WTC11 (cell line): ENCODE measurements around the gene PDE1C. TPM values are rescaled to one million over a fixed set of nuclear protein-coding genes. Genes with fewer than 3 reads are reported as not detected.

ENCODE experiments used
- ATAC-seq: fragments of 200-7000 bp; cut with Tn5 transposase; 2 replicates; pipeline ENCODE4 v1.10.0; 2021; ENCODE audit warnings: mild to moderate bottlenecking, moderate library complexity
- CTCF ChIA-PET: fragments of 300-600 bp; sonication (Branson Sonifier 250); formaldehyde crosslinking; loops from one replicate; lab custom pipeline; 2021; ENCODE audit warnings: antibody characterized with exemption; lab: Charles Lee
- POLR2A ChIA-PET: fragments of 350-600 bp; sonication (Branson Sonifier 250); formaldehyde crosslinking; loops from one replicate; lab custom pipeline; 2021; ENCODE audit warnings: antibody characterized with exemption; lab: Charles Lee
- DNase-seq: peaks from one replicate; pipeline ENCODE4 v3.0.0; 2021; ENCODE audit warnings: low spot score
- H3K27ac Mint-ChIP-seq: 2 replicates; pipeline ENCODE4 v1.8.0; 2021; ENCODE audit warnings: mixed read lengths
- H3K27me3 Mint-ChIP-seq: 2 replicates; pipeline ENCODE4 v1.8.0; 2021; ENCODE audit warnings: low read depth, mild to moderate bottlenecking, moderate library complexity, mixed read lengths
- H3K36me3 Mint-ChIP-seq: 2 replicates; pipeline ENCODE4 v1.8.0; 2021; ENCODE audit warnings: mixed read lengths
- H3K4me1 Mint-ChIP-seq: 2 replicates; pipeline ENCODE4 v1.8.0; 2022; ENCODE audit warnings: mixed read lengths
- H3K4me3 Mint-ChIP-seq: 2 replicates; pipeline ENCODE4 v1.8.0; 2021; ENCODE audit warnings: mild to moderate bottlenecking, moderate library complexity, mixed read lengths
- H3K9me3 Mint-ChIP-seq: 2 replicates; pipeline ENCODE4 v1.8.0; 2021; ENCODE audit warnings: mixed read lengths
- AR ChIP-seq: fragments of 250-450 bp; sonication (Bioruptor Pico); IDR thresholded peaks from 2 replicates; pipeline ENCODE4 v1.9.0; 2021; ENCODE audit warnings: mild to moderate bottlenecking
- CDX4 ChIP-seq: fragments of 250-450 bp; sonication (Bioruptor Pico); IDR thresholded peaks from 2 replicates; pipeline ENCODE4 v1.9.0; 2021; ENCODE audit warnings: moderate library complexity, mild to moderate bottlenecking, inconsistent platforms, borderline replicate concordance
- CREM ChIP-seq: sonication (generic); formaldehyde crosslinking; IDR thresholded peaks from 2 replicates; pipeline ENCODE4 v1.8.1; 2022; ENCODE audit warnings: mild to moderate bottlenecking, missing genetic modification reagents, moderate library complexity
- CTCF ChIP-seq: fragments of 200-600 bp; IDR thresholded peaks from 2 replicates; pipeline ENCODE4 v1.8.0; 2022; ENCODE audit warnings: antibody characterized with exemption
- FOXP4 ChIP-seq: sonication (generic); formaldehyde crosslinking; IDR thresholded peaks from 2 replicates; pipeline ENCODE4 v1.8.0; 2022; ENCODE audit warnings: mild to moderate bottlenecking, missing genetic modification reagents
- HMGXB4 ChIP-seq: sonication (generic); formaldehyde crosslinking; IDR thresholded peaks from 2 replicates; pipeline ENCODE4 v1.8.1; 2023; ENCODE audit warnings: mild to moderate bottlenecking, moderate library complexity, missing genetic modification reagents
- MLX ChIP-seq: sonication (generic); formaldehyde crosslinking; IDR thresholded peaks from 2 replicates; pipeline ENCODE4 v1.8.1; 2023; ENCODE audit warnings: mild to moderate bottlenecking, missing genetic modification reagents, moderate library complexity
- PREB ChIP-seq: sonication (generic); formaldehyde crosslinking; IDR thresholded peaks from 2 replicates; pipeline ENCODE4 v1.8.1; 2022; ENCODE audit warnings: mild to moderate bottlenecking, missing genetic modification reagents, moderate library complexity, borderline replicate concordance
- SMAD4 ChIP-seq: sonication (generic); formaldehyde crosslinking; IDR thresholded peaks from 2 replicates; pipeline ENCODE4 v1.8.0; 2022; ENCODE audit warnings: mild to moderate bottlenecking, missing genetic modification reagents
- TCF7 ChIP-seq: sonication (generic); formaldehyde crosslinking; IDR thresholded peaks from 2 replicates; pipeline ENCODE4 v1.8.0; 2022; ENCODE audit warnings: mild to moderate bottlenecking, low read depth, missing genetic modification reagents, moderate library complexity
- TEAD4 ChIP-seq: sonication (generic); formaldehyde crosslinking; IDR thresholded peaks from 2 replicates; pipeline ENCODE4 v1.8.0; 2022; ENCODE audit warnings: mild to moderate bottlenecking, missing genetic modification reagents
- USF1 ChIP-seq: sonication (generic); formaldehyde crosslinking; IDR thresholded peaks from 2 replicates; pipeline ENCODE4 v1.8.0; 2022; ENCODE audit warnings: mild to moderate bottlenecking, missing genetic modification reagents
- ZMAT4 ChIP-seq: fragments of 250-450 bp; sonication (Bioruptor Pico); IDR thresholded peaks from 2 replicates; pipeline ENCODE4 v1.9.0; 2021; ENCODE audit warnings: mild to moderate bottlenecking
- ZNF219 ChIP-seq: sonication (generic); formaldehyde crosslinking; IDR thresholded peaks from 2 replicates; pipeline ENCODE4 v1.8.0; 2023; ENCODE audit warnings: missing genetic modification reagents, mild to moderate bottlenecking, borderline replicate concordance
- ZNF232 ChIP-seq: sonication (generic); formaldehyde crosslinking; IDR thresholded peaks from 2 replicates; pipeline ENCODE4 v1.8.0; 2022; ENCODE audit warnings: mild to moderate bottlenecking, missing genetic modification reagents
- total RNA-seq: library from RNA; stranded (reverse); gene quantifications from 3 replicates; pipeline ENCODE4 v1.2.3, GENCODE V29; 2021

The PDE1C gene
- total RNA-seq, 1 experiment from 2014 or later = 0.55 TPM

- no peaks in the 10 kb centered on the region for H3K36me3 Mint-ChIP-seq
- H3K27me3 Mint-ChIP-seq = peaks cover 61% of the 10 kb centered on the region
- no peak for ATAC-seq
- CTCF ChIA-PET = interaction anchor here (0.5 kb wide), 1 partner anchor 415 kb away, joined by 3 read pairs; no protein-coding TSS in a partner anchor
- POLR2A ChIA-PET = no interaction called here
- no peak for DNase-seq
- H3K27ac Mint-ChIP-seq = no peak overlapping the region
- no peak overlapping the region for H3K4me3 Mint-ChIP-seq
- no peaks in the 10 kb centered on the region for H3K4me1 Mint-ChIP-seq
- TF ChIP-seq ZNF232 = no peak
- no peak for TF ChIP-seq AR (CRISPR knock-in tag)
- TF ChIP-seq CTCF = no peak
- TF ChIP-seq USF1 (CRISPR knock-in tag) = no peak
- TF ChIP-seq TEAD4 (CRISPR knock-in tag) = no peak
- no peak for TF ChIP-seq CDX4
- TF ChIP-seq HMGXB4 (CRISPR knock-in tag) = no peak
- TF ChIP-seq PREB (CRISPR knock-in tag) = no peak
- TF ChIP-seq TCF7 (CRISPR knock-in tag) = no peak
- TF ChIP-seq SMAD4 = no peak
- no peak for TF ChIP-seq ZNF219 (CRISPR knock-in tag)
- no peak for TF ChIP-seq CREM (CRISPR knock-in tag)
- TF ChIP-seq MLX (CRISPR knock-in tag) = no peak
- TF ChIP-seq ZMAT4 (CRISPR knock-in tag) = no peak
- TF ChIP-seq FOXP4 (CRISPR knock-in tag) = no peak
- no peaks in the 10 kb centered on the region for H3K9me3 Mint-ChIP-seq
These were observed 273.8 kb downstream of the PDE1C start for GRCh38 chr7:31796375-31796774.
